ENCODE measurements around the gene ENOX2.

DNA sequence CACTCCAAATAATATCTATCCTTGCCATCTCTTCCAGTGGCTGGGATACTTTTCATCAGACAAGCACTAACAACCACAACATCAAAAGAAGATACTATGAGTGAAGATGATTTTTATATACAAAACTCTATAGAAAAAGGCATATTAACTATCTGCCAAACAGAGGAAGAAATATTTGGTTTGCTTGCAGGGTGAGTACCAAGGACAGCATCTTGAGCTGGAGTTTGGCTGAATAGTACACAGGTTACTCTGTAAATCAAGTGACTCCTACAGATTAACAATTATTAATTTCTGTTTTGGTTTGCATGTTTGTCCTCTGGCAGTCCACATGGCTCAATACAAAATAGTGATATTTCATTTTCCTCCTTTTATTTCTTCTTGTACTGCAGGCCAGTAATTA lies 253.3 kb downstream of the ENOX2 start:
- TF ChIP-seq FOXP1 (IDR thresholded peaks at IDR 0.05): no peak
- TF ChIP-seq FOXP1 (CRISPR knock-in tag; IDR thresholded peaks at IDR 0.05): no peak
- no peak for TF ChIP-seq CREB1 (IDR thresholded peaks at IDR 0.05)
- TF ChIP-seq CREB1 (CRISPR knock-in tag; IDR thresholded peaks at IDR 0.05): no peak
- TF ChIP-seq ZNF446 (CRISPR knock-in tag; IDR thresholded peaks at IDR 0.05): no peak
- TF ChIP-seq, protein P1, sequence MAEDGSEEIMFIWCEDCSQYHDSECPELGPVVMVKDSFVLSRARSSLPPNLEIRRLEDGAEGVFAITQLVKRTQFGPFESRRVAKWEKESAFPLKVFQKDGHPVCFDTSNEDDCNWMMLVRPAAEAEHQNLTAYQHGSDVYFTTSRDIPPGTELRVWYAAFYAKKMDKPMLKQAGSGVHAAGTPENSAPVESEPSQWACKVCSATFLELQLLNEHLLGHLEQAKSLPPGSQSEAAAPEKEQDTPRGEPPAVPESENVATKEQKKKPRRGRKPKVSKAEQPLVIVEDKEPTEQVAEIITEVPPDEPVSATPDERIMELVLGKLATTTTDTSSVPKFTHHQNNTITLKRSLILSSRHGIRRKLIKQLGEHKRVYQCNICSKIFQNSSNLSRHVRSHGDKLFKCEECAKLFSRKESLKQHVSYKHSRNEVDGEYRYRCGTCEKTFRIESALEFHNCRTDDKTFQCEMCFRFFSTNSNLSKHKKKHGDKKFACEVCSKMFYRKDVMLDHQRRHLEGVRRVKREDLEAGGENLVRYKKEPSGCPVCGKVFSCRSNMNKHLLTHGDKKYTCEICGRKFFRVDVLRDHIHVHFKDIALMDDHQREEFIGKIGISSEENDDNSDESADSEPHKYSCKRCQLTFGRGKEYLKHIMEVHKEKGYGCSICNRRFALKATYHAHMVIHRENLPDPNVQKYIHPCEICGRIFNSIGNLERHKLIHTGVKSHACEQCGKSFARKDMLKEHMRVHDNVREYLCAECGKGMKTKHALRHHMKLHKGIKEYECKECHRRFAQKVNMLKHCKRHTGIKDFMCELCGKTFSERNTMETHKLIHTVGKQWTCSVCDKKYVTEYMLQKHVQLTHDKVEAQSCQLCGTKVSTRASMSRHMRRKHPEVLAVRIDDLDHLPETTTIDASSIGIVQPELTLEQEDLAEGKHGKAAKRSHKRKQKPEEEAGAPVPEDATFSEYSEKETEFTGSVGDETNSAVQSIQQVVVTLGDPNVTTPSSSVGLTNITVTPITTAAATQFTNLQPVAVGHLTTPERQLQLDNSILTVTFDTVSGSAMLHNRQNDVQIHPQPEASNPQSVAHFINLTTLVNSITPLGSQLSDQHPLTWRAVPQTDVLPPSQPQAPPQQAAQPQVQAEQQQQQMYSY (CRISPR knock-in tag; IDR thresholded peaks at IDR 0.05): no peak
- TF ChIP-seq RFX5 (IDR thresholded peaks at IDR 0.05; ENCODE audit: low read depth, low read length): no peak
- TF ChIP-seq, protein P2, sequence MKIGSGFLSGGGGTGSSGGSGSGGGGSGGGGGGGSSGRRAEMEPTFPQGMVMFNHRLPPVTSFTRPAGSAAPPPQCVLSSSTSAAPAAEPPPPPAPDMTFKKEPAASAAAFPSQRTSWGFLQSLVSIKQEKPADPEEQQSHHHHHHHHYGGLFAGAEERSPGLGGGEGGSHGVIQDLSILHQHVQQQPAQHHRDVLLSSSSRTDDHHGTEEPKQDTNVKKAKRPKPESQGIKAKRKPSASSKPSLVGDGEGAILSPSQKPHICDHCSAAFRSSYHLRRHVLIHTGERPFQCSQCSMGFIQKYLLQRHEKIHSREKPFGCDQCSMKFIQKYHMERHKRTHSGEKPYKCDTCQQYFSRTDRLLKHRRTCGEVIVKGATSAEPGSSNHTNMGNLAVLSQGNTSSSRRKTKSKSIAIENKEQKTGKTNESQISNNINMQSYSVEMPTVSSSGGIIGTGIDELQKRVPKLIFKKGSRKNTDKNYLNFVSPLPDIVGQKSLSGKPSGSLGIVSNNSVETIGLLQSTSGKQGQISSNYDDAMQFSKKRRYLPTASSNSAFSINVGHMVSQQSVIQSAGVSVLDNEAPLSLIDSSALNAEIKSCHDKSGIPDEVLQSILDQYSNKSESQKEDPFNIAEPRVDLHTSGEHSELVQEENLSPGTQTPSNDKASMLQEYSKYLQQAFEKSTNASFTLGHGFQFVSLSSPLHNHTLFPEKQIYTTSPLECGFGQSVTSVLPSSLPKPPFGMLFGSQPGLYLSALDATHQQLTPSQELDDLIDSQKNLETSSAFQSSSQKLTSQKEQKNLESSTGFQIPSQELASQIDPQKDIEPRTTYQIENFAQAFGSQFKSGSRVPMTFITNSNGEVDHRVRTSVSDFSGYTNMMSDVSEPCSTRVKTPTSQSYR (CRISPR knock-in tag; IDR thresholded peaks at IDR 0.05; ENCODE audit: borderline replicate concordance): no peak
- TF ChIP-seq, protein P3, sequence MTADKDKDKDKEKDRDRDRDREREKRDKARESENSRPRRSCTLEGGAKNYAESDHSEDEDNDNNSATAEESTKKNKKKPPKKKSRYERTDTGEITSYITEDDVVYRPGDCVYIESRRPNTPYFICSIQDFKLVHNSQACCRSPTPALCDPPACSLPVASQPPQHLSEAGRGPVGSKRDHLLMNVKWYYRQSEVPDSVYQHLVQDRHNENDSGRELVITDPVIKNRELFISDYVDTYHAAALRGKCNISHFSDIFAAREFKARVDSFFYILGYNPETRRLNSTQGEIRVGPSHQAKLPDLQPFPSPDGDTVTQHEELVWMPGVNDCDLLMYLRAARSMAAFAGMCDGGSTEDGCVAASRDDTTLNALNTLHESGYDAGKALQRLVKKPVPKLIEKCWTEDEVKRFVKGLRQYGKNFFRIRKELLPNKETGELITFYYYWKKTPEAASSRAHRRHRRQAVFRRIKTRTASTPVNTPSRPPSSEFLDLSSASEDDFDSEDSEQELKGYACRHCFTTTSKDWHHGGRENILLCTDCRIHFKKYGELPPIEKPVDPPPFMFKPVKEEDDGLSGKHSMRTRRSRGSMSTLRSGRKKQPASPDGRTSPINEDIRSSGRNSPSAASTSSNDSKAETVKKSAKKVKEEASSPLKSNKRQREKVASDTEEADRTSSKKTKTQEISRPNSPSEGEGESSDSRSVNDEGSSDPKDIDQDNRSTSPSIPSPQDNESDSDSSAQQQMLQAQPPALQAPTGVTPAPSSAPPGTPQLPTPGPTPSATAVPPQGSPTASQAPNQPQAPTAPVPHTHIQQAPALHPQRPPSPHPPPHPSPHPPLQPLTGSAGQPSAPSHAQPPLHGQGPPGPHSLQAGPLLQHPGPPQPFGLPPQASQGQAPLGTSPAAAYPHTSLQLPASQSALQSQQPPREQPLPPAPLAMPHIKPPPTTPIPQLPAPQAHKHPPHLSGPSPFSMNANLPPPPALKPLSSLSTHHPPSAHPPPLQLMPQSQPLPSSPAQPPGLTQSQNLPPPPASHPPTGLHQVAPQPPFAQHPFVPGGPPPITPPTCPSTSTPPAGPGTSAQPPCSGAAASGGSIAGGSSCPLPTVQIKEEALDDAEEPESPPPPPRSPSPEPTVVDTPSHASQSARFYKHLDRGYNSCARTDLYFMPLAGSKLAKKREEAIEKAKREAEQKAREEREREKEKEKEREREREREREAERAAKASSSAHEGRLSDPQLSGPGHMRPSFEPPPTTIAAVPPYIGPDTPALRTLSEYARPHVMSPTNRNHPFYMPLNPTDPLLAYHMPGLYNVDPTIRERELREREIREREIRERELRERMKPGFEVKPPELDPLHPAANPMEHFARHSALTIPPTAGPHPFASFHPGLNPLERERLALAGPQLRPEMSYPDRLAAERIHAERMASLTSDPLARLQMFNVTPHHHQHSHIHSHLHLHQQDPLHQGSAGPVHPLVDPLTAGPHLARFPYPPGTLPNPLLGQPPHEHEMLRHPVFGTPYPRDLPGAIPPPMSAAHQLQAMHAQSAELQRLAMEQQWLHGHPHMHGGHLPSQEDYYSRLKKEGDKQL (CRISPR knock-in tag; IDR thresholded peaks at IDR 0.05; ENCODE audit: low read depth): no peak
- no peak for TF ChIP-seq JUND (CRISPR knock-in tag; IDR thresholded peaks at IDR 0.05)
- TF ChIP-seq ZNF766 (CRISPR knock-in tag; IDR thresholded peaks at IDR 0.05; ENCODE audit: borderline replicate concordance): no peak
- TF ChIP-seq EZH2 (conservative IDR thresholded peaks at IDR 0.05; ENCODE audit: low read depth, low read length): no peak

Measured in HepG2 (cell line).